Esophagus squamous epithelium (tissue), 5 donors: Measurements from ENCODE around the gene CTF1. TPM values are rescaled to one million over a fixed set of nuclear protein-coding genes. Genes with fewer than 3 reads are reported as not detected.

Source experiments
- DNase-seq: peaks from one replicate; lab custom pipeline; 2025; lab: John Stamatoyannopoulos, UW
- H3K27ac ChIP-seq, 4 donors: fragments of 200-600 bp; sonication (generic); one replicate each; pipeline ENCODE4 v1.5.1; 2016 to 2019; ENCODE audit warnings: mild to moderate bottlenecking in 1 of 4
- H3K27me3 ChIP-seq, 4 donors: fragments of 200-600 bp; sonication (generic); 1 replicate in 3 of 4; 2 replicates in 1 of 4; pipeline versions ENCODE4 v1.5.1 to v1.6.0; 2017 to 2021; ENCODE audit warnings: antibody characterized with exemption in 1 of 4
- H3K36me3 ChIP-seq, 3 donors: fragments of 200-600 bp; sonication (generic); one replicate each; pipeline ENCODE4 v1.5.1; 2016 to 2019
- H3K4me1 ChIP-seq, 3 donors: fragments of 200-600 bp; sonication (generic); one replicate each; pipeline ENCODE4 v1.5.1; 2017 to 2019
- H3K4me3 ChIP-seq, 4 donors: fragments of 200-600 bp; sonication (generic); 1 replicate in 3 of 4; 2 replicates in 1 of 4; pipeline ENCODE4 v1.5.1; 2016 to 2019; ENCODE audit warnings: mild to moderate bottlenecking in 2 of 4, moderate library complexity in 1 of 4
- H3K9me3 ChIP-seq, 3 donors: fragments of 200-600 bp; sonication (generic); one replicate each; pipeline ENCODE4 v1.5.1; 2016 to 2019
- POLR2A ChIP-seq, 4 donors: fragments of 450-650 bp; IDR thresholded peaks; one replicate each; pipeline ENCODE4 v1.6.1; 2017; ENCODE audit warnings: antibody characterized with exemption in 4 of 4, mild to moderate bottlenecking in 4 of 4, moderate library complexity in 3 of 4
- WGBS, 2 donors: methylation state at CpG; one replicate each; pipeline ENCODE4 v1.1.5; 2018; 5-methylcytosine and 5-hydroxymethylcytosine counted together
- intact Hi-C: fragments of 100-400 bp; cut with DNase I; formaldehyde crosslinking; loops from one replicate; pipeline ENCODE4 v1.15.0; 2022
- small RNA-seq, 4 donors: library from RNA; depleted of rRNA; stranded (forward); fragments of <200 nt; gene quantifications; one replicate each; pipeline ENCODE3, GENCODE V24; 2016
- total RNA-seq, 4 donors: library from RNA; depleted of rRNA; stranded (reverse); fragments of >200 nt; gene quantifications; one replicate each; pipeline ENCODE4 v1.1.0, GENCODE V29; 2016
- TF ChIP-seq, protein P1 (sequence below), 6 experiments: fragments of 450-650 bp in 4 of 6; fragments of 200-600 bp in 2 of 6; sonication (generic) in 2 of 6; IDR thresholded peaks; one replicate each; pipeline ENCODE4 v1.5.1; 2016 to 2019; ENCODE audit warnings: antibody characterized with exemption in 6 of 6, mild to moderate bottlenecking in 4 of 6, moderate library complexity in 4 of 6
- donor health status: DM: yes; HTN: yes; CAD: no.

CTF1 gene
- total RNA-seq, 4 donors from 2014 or later, result 0.53 to 3.6 (median 1.8) TPM

- Histone ChIP-seq H3K4me1 (peaks cover 20 to 67% (median 37%) of the 10 kb centered on the region in 3 donors), H3K27me3 (no peaks in the 10 kb centered on the region), H3K9me3 (no peaks in the 10 kb centered on the region), H3K4me3 (peak overlapping the region in 3 of 4 donors; percentile 73 to 93 (median 88)), H3K27ac (peak overlapping the region; percentile 91 to 98 (median 94)), H3K36me3 (peaks cover 0 to 18% (median 0%) of the 10 kb centered on the region in 3 donors)
- intact Hi-C loops, result no loop called here
- 49 to 53% methylated on average over 7 to 8 of the region's 8 CpGs for WGBS, 2 donors
- no peak for DNase-seq
- TF ChIP-seq, protein P1, sequence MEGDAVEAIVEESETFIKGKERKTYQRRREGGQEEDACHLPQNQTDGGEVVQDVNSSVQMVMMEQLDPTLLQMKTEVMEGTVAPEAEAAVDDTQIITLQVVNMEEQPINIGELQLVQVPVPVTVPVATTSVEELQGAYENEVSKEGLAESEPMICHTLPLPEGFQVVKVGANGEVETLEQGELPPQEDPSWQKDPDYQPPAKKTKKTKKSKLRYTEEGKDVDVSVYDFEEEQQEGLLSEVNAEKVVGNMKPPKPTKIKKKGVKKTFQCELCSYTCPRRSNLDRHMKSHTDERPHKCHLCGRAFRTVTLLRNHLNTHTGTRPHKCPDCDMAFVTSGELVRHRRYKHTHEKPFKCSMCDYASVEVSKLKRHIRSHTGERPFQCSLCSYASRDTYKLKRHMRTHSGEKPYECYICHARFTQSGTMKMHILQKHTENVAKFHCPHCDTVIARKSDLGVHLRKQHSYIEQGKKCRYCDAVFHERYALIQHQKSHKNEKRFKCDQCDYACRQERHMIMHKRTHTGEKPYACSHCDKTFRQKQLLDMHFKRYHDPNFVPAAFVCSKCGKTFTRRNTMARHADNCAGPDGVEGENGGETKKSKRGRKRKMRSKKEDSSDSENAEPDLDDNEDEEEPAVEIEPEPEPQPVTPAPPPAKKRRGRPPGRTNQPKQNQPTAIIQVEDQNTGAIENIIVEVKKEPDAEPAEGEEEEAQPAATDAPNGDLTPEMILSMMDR (IDR thresholded peaks at IDR 0.05), result no peak
- no peak for TF ChIP-seq POLR2A (IDR thresholded peaks at IDR 0.05)
Observed at GRCh38 chr16:30950516-30951065, 54.2 kb downstream of the CTF1 start.

- Histone ChIP-seq H3K36me3 (peaks cover 0 to 12% (median 0%) of the 10 kb centered on the region in 3 donors), H3K27me3 (no peaks in the 10 kb centered on the region), H3K27ac (peak overlapping the region; percentile 2 to 98 (median 92)), H3K4me1 (peaks cover 20 to 68% (median 37%) of the 10 kb centered on the region in 3 donors), H3K9me3 (no peaks in the 10 kb centered on the region), H3K4me3 (no peak overlapping the region)
- 67% methylated on average over 1 of the region's 1 CpG; no CpG with 5 or more reads in 1 of the 2 donors for WGBS, 2 donors
- no peak for TF ChIP-seq POLR2A (IDR thresholded peaks at IDR 0.05)
- TF ChIP-seq, protein P1 (IDR thresholded peaks at IDR 0.05), result no peak
- no peak for DNase-seq
- intact Hi-C loops, result no loop called here
Observed at GRCh38 chr16:30951193-30951592, 54.8 kb downstream of the CTF1 start.

DNA sequence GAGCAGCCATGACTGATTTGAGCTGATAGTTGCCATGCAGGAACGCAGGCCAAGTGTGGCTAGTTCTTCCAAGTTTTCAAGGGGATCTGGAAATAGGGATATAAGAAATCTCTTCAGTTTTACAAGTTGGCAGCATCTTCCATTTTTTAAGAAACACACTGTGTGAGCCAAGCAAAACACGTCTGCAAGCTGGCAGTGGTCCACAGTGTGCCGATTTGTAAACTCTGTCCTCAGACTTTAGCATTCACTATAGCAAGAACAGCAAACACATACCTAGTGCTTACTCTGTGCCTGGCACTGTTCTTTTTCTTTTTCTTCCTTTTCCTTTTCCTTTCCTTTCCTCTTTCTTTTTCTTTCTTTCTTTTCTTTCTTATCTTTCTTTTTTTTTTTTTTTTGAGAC lies 55.3 kb downstream of the CTF1 start:
- Histone ChIP-seq H3K27me3 (no peaks in the 10 kb centered on the region), H3K4me1 (peaks cover 23 to 74% (median 41%) of the 10 kb centered on the region in 3 donors), H3K27ac (peak overlapping the region; percentile 2 to 98 (median 92)), H3K36me3 (peaks cover 0 to 6% (median 0%) of the 10 kb centered on the region in 3 donors), H3K9me3 (no peaks in the 10 kb centered on the region), H3K4me3 (no peak overlapping the region)
- DNase-seq, result no peak
- TF ChIP-seq, protein P1 (IDR thresholded peaks at IDR 0.05), result no peak
- no peak for TF ChIP-seq POLR2A (IDR thresholded peaks at IDR 0.05)
- intact Hi-C loops, result no loop called here
- WGBS, 2 donors, result 13 to 28% methylated on average over 3 of the region's 3 CpGs

DNA sequence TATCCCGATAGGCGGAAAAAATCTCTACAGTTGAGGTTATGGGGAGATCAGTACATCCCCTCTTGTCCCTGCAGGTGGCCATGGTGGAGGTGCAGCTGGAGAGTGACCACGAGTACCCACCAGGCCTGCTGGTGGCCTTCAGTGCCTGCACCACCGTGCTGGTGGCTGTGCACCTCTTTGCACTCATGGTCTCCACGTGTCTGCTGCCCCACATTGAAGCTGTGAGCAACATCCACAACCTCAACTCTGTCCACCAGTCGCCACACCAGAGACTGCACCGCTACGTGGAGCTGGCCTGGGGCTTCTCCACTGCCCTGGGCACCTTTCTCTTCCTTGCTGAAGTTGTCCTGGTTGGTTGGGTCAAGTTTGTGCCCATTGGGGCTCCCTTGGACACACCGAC lies 56.7 kb downstream of the CTF1 start:
- Histone ChIP-seq H3K4me1 (peaks cover 25 to 71% (median 44%) of the 10 kb centered on the region in 3 donors), H3K9me3 (no peaks in the 10 kb centered on the region), H3K27me3 (no peaks in the 10 kb centered on the region), H3K4me3 (no peak overlapping the region), H3K27ac (peak overlapping the region in 1 of 4 donors; percentile 31), H3K36me3 (no peaks in the 10 kb centered on the region)
- DNase-seq, result no peak
- WGBS, 2 donors, result 74 to 84% methylated on average over 5 to 7 of the region's 9 CpGs
- intact Hi-C loops, result no loop called here
- no peak for TF ChIP-seq POLR2A (IDR thresholded peaks at IDR 0.05)
- TF ChIP-seq, protein P1 (IDR thresholded peaks at IDR 0.05), result no peak

Small RNA genes within 50 kb of the gene (small RNA-seq; reads per million reads assigned to genes)
- gene AC135048.1 (0 reads per million in 4 donors), gene MIR4519 (0 reads per million in 4 donors), gene MIR762 (0 reads per million in 4 donors)

Other genes with a start within 250 kb of the CTF1 start
- gene PRR14, start 245.7 kb upstream of the CTF1 start, total RNA-seq, result 10 to 100 TPM; 16.6 to 21.8 (median 20.3) TPM
- 10 to 100 TPM; 22.3 to 80.2 (median 45.3) TPM for gene FBRS, start 238.2 kb upstream of the CTF1 start, total RNA-seq
- 10 to 100 TPM; 10.7 to 39.6 (median 26.1) TPM for gene SRCAP, start 197.4 kb upstream of the CTF1 start, total RNA-seq
- 10 to 100 TPM; 18.6 to 27.8 (median 21.7) TPM for gene PHKG2, start 148.2 kb upstream of the CTF1 start, total RNA-seq
- 1 to 10 TPM in 3 of 4 donors, not detected in 1; 1.3 to 5.0 (median 3.4) TPM for gene CFAP119, start 134.6 kb upstream of the CTF1 start, total RNA-seq
- 10 to 100 TPM; 53.8 to 81.1 (median 73.4) TPM for gene RNF40, start 134.3 kb upstream of the CTF1 start, total RNA-seq
- 10 to 100 TPM in 1 of 4 donors, 1 to 10 TPM in 3; 5.0 to 11.4 (median 6.2) TPM for gene ZNF629, start 109.4 kb upstream of the CTF1 start, total RNA-seq
- 10 to 100 TPM; 16.2 to 41.4 (median 25.8) TPM for gene BCL7C, start 2.5 kb upstream of the CTF1 start, total RNA-seq
- 10 to 100 TPM; 17.0 to 28.7 (median 25.1) TPM for gene FBXL19, start 27.0 kb downstream of the CTF1 start, total RNA-seq
- gene ORAI3, start 52.5 kb downstream of the CTF1 start, total RNA-seq, result 10 to 100 TPM in 3 of 4 donors, 1 to 10 TPM in 1; 4.0 to 28.6 (median 18.0) TPM
- 1 to 10 TPM; 3.5 to 8.0 (median 5.4) TPM for gene SETD1A, start 61.1 kb downstream of the CTF1 start, total RNA-seq
- gene HSD3B7, start 88.6 kb downstream of the CTF1 start, total RNA-seq, result 10 to 100 TPM in 1 of 4 donors, 1 to 10 TPM in 3; 6.9 to 17.0 (median 8.8) TPM
- 1 to 10 TPM in 1 of 4 donors, under 1 TPM in 3; 0.06 to 1.5 (median 0.20) TPM for gene STX1B, start 114.0 kb downstream of the CTF1 start, total RNA-seq
- gene STX4, start 136.9 kb downstream of the CTF1 start, total RNA-seq, result 10 to 100 TPM; 19.0 to 35.9 (median 25.1) TPM
- gene ZNF668, start 177.6 kb downstream of the CTF1 start, total RNA-seq, result 10 to 100 TPM in 2 of 4 donors, 1 to 10 TPM in 2; 8.6 to 14.9 (median 10.7) TPM
- 10 to 100 TPM in 2 of 4 donors, 1 to 10 TPM in 2; 6.5 to 13.4 (median 10.0) TPM for gene ZNF646, start 177.8 kb downstream of the CTF1 start, total RNA-seq
- 1 to 10 TPM in 3 of 4 donors, under 1 TPM in 1; 0.41 to 1.3 (median 1.1) TPM for gene PRSS53, start 192.3 kb downstream of the CTF1 start, total RNA-seq
- gene VKORC1, start 198.2 kb downstream of the CTF1 start, total RNA-seq, result 10 to 100 TPM; 27.6 to 56.6 (median 44.0) TPM
- 10 to 100 TPM; 26.6 to 39.8 (median 33.5) TPM for gene BCKDK, start 211.8 kb downstream of the CTF1 start, total RNA-seq
- 10 to 100 TPM; 25.7 to 57.2 (median 30.4) TPM for gene KAT8, start 221.1 kb downstream of the CTF1 start, total RNA-seq
- 100 to 1,000 TPM in 1 of 4 donors, 10 to 100 TPM in 3; 39.2 to 121 (median 49.2) TPM for gene PRSS8, start 239.1 kb downstream of the CTF1 start, total RNA-seq